ENCODE data around the gene GTF2I. TPM values are rescaled to one million over a fixed set of nuclear protein-coding genes. Genes with fewer than 3 reads are reported as not detected.

Gene GTF2I
- total RNA-seq, 1 experiment from 2014 or later, result 357 TPM

DNA sequence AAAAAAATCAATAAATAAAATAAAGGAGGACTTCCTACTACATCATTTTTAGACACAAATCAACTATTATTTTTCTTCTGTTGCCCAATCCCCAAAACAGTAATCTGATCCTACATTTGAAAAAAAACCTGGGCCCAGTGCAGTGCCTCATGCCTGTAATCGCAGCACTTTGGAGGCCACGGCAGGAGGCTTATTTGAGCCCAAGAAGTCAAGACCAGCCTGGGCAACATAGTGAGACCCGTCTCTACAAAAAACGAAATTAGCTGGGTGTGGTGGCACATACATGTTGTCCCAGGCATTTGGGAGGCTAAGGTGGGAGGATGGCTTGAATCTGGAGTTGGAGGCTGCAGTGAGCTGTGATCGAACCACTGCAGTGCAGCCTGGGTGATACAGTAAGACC, 2.7 kb upstream of the GTF2I start:
- peaks cover 4 to 13% (median 5%) of the 10 kb centered on the region in 3 experiments for H3K36me3 Mint-ChIP-seq (ENCODE audit: insufficient read depth in 1 of 3, low read depth in 3 of 3)
- no peak overlapping the region for H2AK5ac ChIP-seq (ENCODE audit: insufficient read length, low read length)
- H2AFZ ChIP-seq (ENCODE audit: low read length), result no peak overlapping the region
- no peak overlapping the region for H2BK15ac ChIP-seq (ENCODE audit: low read depth, low read length)
- peaks cover 4% of the 10 kb centered on the region; the same call in 1 of the 2 replicates for H3K4me1 ChIP-seq (ENCODE audit: insufficient read depth, low read length)
- H3K14ac ChIP-seq (ENCODE audit: insufficient read depth, low read length), result no peak overlapping the region
- H3K23ac ChIP-seq (ENCODE audit: insufficient read length, low read depth, low read length), result no peak overlapping the region
- no peak overlapping the region for H4K91ac ChIP-seq (ENCODE audit: insufficient read length, low read depth, low read length)
- no peaks in the 10 kb centered on the region for H3K79me2 ChIP-seq (ENCODE audit: insufficient read depth, low read length)
- peak overlapping the region in 1 of 3 experiments; percentile 99; a peak in 3 of 7 replicates for H3K27ac Mint-ChIP-seq
- H2BK120ac ChIP-seq (ENCODE audit: low read depth, low read length, poor library complexity, severe bottlenecking), result no peak overlapping the region
- no peaks in the 10 kb centered on the region for H3K27me3 ChIP-seq (ENCODE audit: insufficient read depth, low read length)
- H3K9me3 Mint-ChIP-seq, result no peaks in the 10 kb centered on the region; a peak in 1 of 5 replicates
- no peaks in the 10 kb centered on the region for H4K20me1 ChIP-seq (ENCODE audit: control insufficient read depth, insufficient read depth, insufficient read length)
- no peak overlapping the region for H2BK12ac ChIP-seq (ENCODE audit: insufficient read length, low read depth, low read length)
- H3K56ac ChIP-seq (ENCODE audit: insufficient read length, low read depth, low read length), result no peak overlapping the region
- no peak overlapping the region for H4K8ac ChIP-seq (replicated peaks; ENCODE audit: insufficient read length, low read depth, low read length)
- H2BK20ac ChIP-seq (ENCODE audit: low read depth, low read length, poor library complexity, severe bottlenecking), result no peak overlapping the region
- H3K4ac ChIP-seq (ENCODE audit: low read depth, low read length), result no peak overlapping the region
- DNase-seq, result no peak
- H3K9me3 ChIP-seq (ENCODE audit: control insufficient read depth, low read depth, low read length), result no peaks in the 10 kb centered on the region
- no CpG with 5 or more reads among the region's 5 CpGs for WGBS (ENCODE audit: extremely low coverage, insufficient read length, low lambda C conversion rate)
- no peaks in the 10 kb centered on the region for H3K27me3 Mint-ChIP-seq (ENCODE audit: low read depth)
- H3K79me1 ChIP-seq (ENCODE audit: insufficient read depth, low read depth, low read length, poor library complexity, severe bottlenecking), result no peaks in the 10 kb centered on the region
- no peak overlapping the region for H3K18ac ChIP-seq (ENCODE audit: insufficient read length, low read depth, low read length)
- peaks cover 9% of the 10 kb centered on the region for H3K23me2 ChIP-seq (ENCODE audit: insufficient read length, low read depth, low read length, poor library complexity, severe bottlenecking)
- no peak overlapping the region for H3K4me2 ChIP-seq (ENCODE audit: insufficient read depth, insufficient read length, low read length)
- no peak overlapping the region for H2BK5ac ChIP-seq (ENCODE audit: insufficient read length, low read length)
- H3T11ph ChIP-seq (ENCODE audit: low read length), result no peak overlapping the region
- no peak overlapping the region for H3K9ac ChIP-seq (ENCODE audit: extremely low read depth, insufficient read length, low read length)
- TF ChIP-seq, protein P1, sequence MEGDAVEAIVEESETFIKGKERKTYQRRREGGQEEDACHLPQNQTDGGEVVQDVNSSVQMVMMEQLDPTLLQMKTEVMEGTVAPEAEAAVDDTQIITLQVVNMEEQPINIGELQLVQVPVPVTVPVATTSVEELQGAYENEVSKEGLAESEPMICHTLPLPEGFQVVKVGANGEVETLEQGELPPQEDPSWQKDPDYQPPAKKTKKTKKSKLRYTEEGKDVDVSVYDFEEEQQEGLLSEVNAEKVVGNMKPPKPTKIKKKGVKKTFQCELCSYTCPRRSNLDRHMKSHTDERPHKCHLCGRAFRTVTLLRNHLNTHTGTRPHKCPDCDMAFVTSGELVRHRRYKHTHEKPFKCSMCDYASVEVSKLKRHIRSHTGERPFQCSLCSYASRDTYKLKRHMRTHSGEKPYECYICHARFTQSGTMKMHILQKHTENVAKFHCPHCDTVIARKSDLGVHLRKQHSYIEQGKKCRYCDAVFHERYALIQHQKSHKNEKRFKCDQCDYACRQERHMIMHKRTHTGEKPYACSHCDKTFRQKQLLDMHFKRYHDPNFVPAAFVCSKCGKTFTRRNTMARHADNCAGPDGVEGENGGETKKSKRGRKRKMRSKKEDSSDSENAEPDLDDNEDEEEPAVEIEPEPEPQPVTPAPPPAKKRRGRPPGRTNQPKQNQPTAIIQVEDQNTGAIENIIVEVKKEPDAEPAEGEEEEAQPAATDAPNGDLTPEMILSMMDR (conservative IDR thresholded peaks at IDR 0.05), result no peak
- no peak overlapping the region for H4K5ac ChIP-seq (ENCODE audit: insufficient read length, low read depth, low read length)
- no peak overlapping the region for H3K27ac ChIP-seq (ENCODE audit: insufficient read length, low read depth, low read length)
- H3K4me3 Mint-ChIP-seq, result no peak overlapping the region; a peak in 1 of 5 replicates
- peaks cover 34 to 49% of the 10 kb centered on the region in 2 experiments for H3K4me1 Mint-ChIP-seq

All from H9 (cell line).